OCI-LY1 (cell line): ENCODE results near the gene ALOX5AP.

ENCODE experiments used
- H2AFZ ChIP-seq: fragments of 200-600 bp; sonication (generic), shearing (Covaris generic); 2 replicates; pipeline ENCODE4 v1.6.0; 2014; ENCODE audit warnings: antibody characterized with exemption, mild to moderate bottlenecking, low read length
- H3F3A ChIP-seq: fragments of 200-600 bp; sonication (generic), shearing (Covaris generic); 2 replicates; pipeline ENCODE4 v1.6.0; 2014; ENCODE audit warnings: mild to moderate bottlenecking, antibody characterized with exemption, low read length, moderate library complexity; ENCODE audit not compliant: insufficient read depth
- H3K27ac ChIP-seq: fragments of 200-600 bp; sonication (generic); 2 replicates; pipeline ENCODE4 v1.5.1; 2014; ENCODE audit warnings: low read length, mixed run types, mild to moderate bottlenecking, low read depth; ENCODE audit not compliant: poor library complexity, severe bottlenecking
- H3K27me3 ChIP-seq: fragments of 200-600 bp; sonication (generic); 2 replicates; pipeline ENCODE4 v1.6.0; 2014; ENCODE audit warnings: antibody characterized with exemption, mild to moderate bottlenecking, low read length, moderate library complexity; ENCODE audit not compliant: insufficient read depth
- H3K36me3 ChIP-seq: fragments of 200-600 bp; sonication (generic); 2 replicates; pipeline ENCODE4 v1.6.1; 2014; ENCODE audit warnings: mild to moderate bottlenecking, antibody characterized with exemption, low read length, moderate library complexity, mixed read lengths; ENCODE audit not compliant: insufficient read depth
- H3K4me1 ChIP-seq: fragments of 200-600 bp; sonication (generic); 2 replicates; pipeline ENCODE4 v1.5.1; 2014; ENCODE audit warnings: mild to moderate bottlenecking, low read length, moderate library complexity; ENCODE audit not compliant: insufficient read depth, severe bottlenecking
- H3K4me2 ChIP-seq: fragments of 200-600 bp; sonication (generic), shearing (Covaris generic); 2 replicates; pipeline ENCODE4 v1.6.1; 2014; ENCODE audit warnings: low read length
- H3K4me3 ChIP-seq: fragments of 200-600 bp; sonication (generic); 2 replicates; pipeline ENCODE4 v1.5.1; 2014; ENCODE audit warnings: low read length, low read depth, mild to moderate bottlenecking, mixed read lengths; ENCODE audit not compliant: poor library complexity, severe bottlenecking
- H3K79me2 ChIP-seq: fragments of 200-600 bp; shearing (Covaris generic); 2 replicates; pipeline ENCODE4 v1.6.1; 2016; ENCODE audit warnings: mixed run types, low read length, mixed read lengths; ENCODE audit not compliant: insufficient read depth
- H3K9ac ChIP-seq: fragments of 200-600 bp; sonication (generic), shearing (Covaris generic); 2 replicates; pipeline ENCODE4 v1.6.1; 2014; ENCODE audit warnings: mild to moderate bottlenecking, low read length, mixed read lengths
- H3K9me2 ChIP-seq: fragments of 200-600 bp; sonication (generic), shearing (Covaris generic); 2 replicates; pipeline ENCODE4 v1.6.1; 2014; ENCODE audit warnings: low read depth, mild to moderate bottlenecking, low read length, mixed read lengths
- H3K9me3 ChIP-seq: fragments of 200-600 bp; shearing (Covaris generic); 2 replicates; pipeline ENCODE4 v1.6.1; 2014; ENCODE audit warnings: low read length, mixed read lengths
- H4K20me1 ChIP-seq: fragments of 200-600 bp; sonication (generic), shearing (Covaris generic); 2 replicates; pipeline ENCODE4 v1.6.0; 2016; ENCODE audit warnings: mild to moderate bottlenecking, low read length; ENCODE audit not compliant: insufficient read depth
- CTCF ChIP-seq: fragments of 200-600 bp; sonication (generic), shearing (Covaris generic); IDR thresholded peaks from 2 replicates; pipeline ENCODE4 v1.5.1; 2017; ENCODE audit warnings: mild to moderate bottlenecking, antibody characterized with exemption, low read length, moderate library complexity, mixed read lengths
- EZH2 ChIP-seq: fragments of 200-600 bp; sonication (generic), shearing (Covaris generic); IDR thresholded peaks from 2 replicates; pipeline ENCODE4 v1.8.0; 2017; ENCODE audit warnings: borderline replicate concordance, mixed run types, mild to moderate bottlenecking, antibody characterized with exemption, low read length, moderate library complexity, mixed read lengths

ALOX5AP gene

GRCh38 chr13:30735025-30735871 is at the start of gene ALOX5AP:
TSS of gene ALOX5AP (plus strand) at chr13:30735543. CDS start at chr13:30735606, 63 bp downstream.
- H3K79me2 ChIP-seq = peaks cover 9% of the 10 kb centered on the region
- no peaks in the 10 kb centered on the region for H3K9me2 ChIP-seq
- no peaks in the 10 kb centered on the region for H3K36me3 ChIP-seq
- H3K4me2 ChIP-seq = peak within 1 kb of the TSS; percentile 94
- no peak within 1 kb of the TSS for H2AFZ ChIP-seq
- no peaks in the 10 kb centered on the region for H3K9me3 ChIP-seq
- H3F3A ChIP-seq = no peaks in the 10 kb centered on the region
- peak within 1 kb of the TSS; percentile 68 for H3K4me3 ChIP-seq
- no peaks in the 10 kb centered on the region for H4K20me1 ChIP-seq
- no peak for TF ChIP-seq CTCF
- TF ChIP-seq EZH2 = no peak
- H3K9ac ChIP-seq = peak within 1 kb of the TSS; percentile 72
- peak within 1 kb of the TSS; percentile 85 for H3K27ac ChIP-seq
- H3K4me1 ChIP-seq = peaks cover 59% of the 10 kb centered on the region
- H3K27me3 ChIP-seq = no peaks in the 10 kb centered on the region

GRCh38 chr13:30685987-30686386 is 49.4 kb upstream of the ALOX5AP start:
- TF ChIP-seq CTCF (no peak), EZH2 (no peak)
- Histone ChIP-seq H3K9me3 (no peaks in the 10 kb centered on the region), H3K4me2 (no peak overlapping the region), H4K20me1 (no peaks in the 10 kb centered on the region), H3K9me2 (no peaks in the 10 kb centered on the region), H3K36me3 (no peaks in the 10 kb centered on the region), H3F3A (no peaks in the 10 kb centered on the region), H3K9ac (no peak overlapping the region), H3K4me1 (peaks cover 13% of the 10 kb centered on the region), H3K4me3 (no peak overlapping the region), H2AFZ (no peak overlapping the region), H3K27me3 (no peaks in the 10 kb centered on the region), H3K27ac (no peak overlapping the region), H3K79me2 (no peaks in the 10 kb centered on the region)

- H3K9me3 ChIP-seq = no peaks in the 10 kb centered on the region
- H3K27me3 ChIP-seq = no peaks in the 10 kb centered on the region
- no peak overlapping the region for H3K4me3 ChIP-seq
- no peak overlapping the region for H3K4me2 ChIP-seq
- TF ChIP-seq EZH2 (no peak), CTCF (no peak)
- no peaks in the 10 kb centered on the region for H3K79me2 ChIP-seq
- no peak overlapping the region for H3K9ac ChIP-seq
- H3K9me2 ChIP-seq = no peaks in the 10 kb centered on the region
- no peak overlapping the region for H3K27ac ChIP-seq
- H4K20me1 ChIP-seq = no peaks in the 10 kb centered on the region
- H3K4me1 ChIP-seq = peaks cover 14% of the 10 kb centered on the region
- H3F3A ChIP-seq = no peaks in the 10 kb centered on the region
- H3K36me3 ChIP-seq = no peaks in the 10 kb centered on the region
- no peak overlapping the region for H2AFZ ChIP-seq
Measured at GRCh38 chr13:30687601-30688000, 47.7 kb upstream of the ALOX5AP start.
